HCT116 (cell line): ENCODE measurements around the gene GGT6. TPM values are rescaled to one million over a fixed set of nuclear protein-coding genes. Genes with fewer than 3 reads are reported as not detected.

Source experiments
- ATAC-seq: fragments of 200-7000 bp; cut with Tn5 transposase; 2 replicates; pipeline ENCODE4 v1.9.1; 2020; ENCODE audit warnings: mild to moderate bottlenecking, moderate library complexity
- BruUV-seq: library from RNA; stranded (reverse); fragments of 400-500 nt; replicated peaks from 2 replicates; lab custom pipeline; 2021; lab: Mats Ljungman, UMichigan
- CTCF ChIA-PET: fragments of 300-600 bp; sonication (Branson Sonifier 250); formaldehyde crosslinking; loops from one replicate; lab custom pipeline; 2021; ENCODE audit warnings: antibody characterized with exemption; lab: Charles Lee
- POLR2A ChIA-PET: fragments of 300-600, 350-600 bp; sonication (Branson Sonifier 250); formaldehyde crosslinking; loops from one replicate; lab custom pipeline; 2021; ENCODE audit warnings: antibody characterized with exemption; lab: Charles Lee
- RAD21 ChIA-PET, 2 experiments: fragments of 300-600 bp; sonication (Branson Sonifier 250); formaldehyde crosslinking; loops; one replicate each; lab custom pipeline; 2023; ENCODE audit warnings: low total read pairs in 2 of 2; ENCODE audit not compliant: uncharacterized antibody in 2 of 2, unreplicated experiment in 2 of 2, low non-redundant PET in 1 of 2; lab: Charles Lee
- DNase-seq: peaks from one replicate; pipeline ENCODE4 v3.0.0-alpha.2; 2010; ENCODE audit warnings: low read depth, low spot score
- H2AFZ ChIP-seq: fragments of 200-600 bp; shearing (Covaris generic), sonication (generic); 2 replicates; pipeline ENCODE4 v1.6.1; 2017; ENCODE audit warnings: low read depth, mixed run types, mixed read lengths, antibody characterized with exemption, low read length; ENCODE audit not compliant: poor library complexity, severe bottlenecking
- H3K27ac ChIP-seq: 2 replicates; pipeline ENCODE4 v1.5.1; 2012; ENCODE audit warnings: low read depth, low read length
- H3K27me3 ChIP-seq: fragments of 200-600 bp; sonication (generic); 2 replicates; pipeline ENCODE4 v1.6.1; 2016; ENCODE audit warnings: mixed run types, low read length, mixed read lengths; ENCODE audit not compliant: insufficient read depth
- H3K36me3 ChIP-seq, 2 experiments: fragments of 200-500 bp in 1 of 2; fragments of 200-600 bp in 1 of 2; sonication (Bioruptor generic) in 1 of 2; sonication (generic) in 1 of 2; 2 replicates each; pipeline versions ENCODE4 v1.5.1 to v1.6.1; 2014 to 2016; ENCODE audit warnings: low read length in 2 of 2, inconsistent platforms in 1 of 2, mixed read lengths in 1 of 2, mixed run types in 1 of 2; ENCODE audit not compliant: insufficient read depth in 2 of 2, control insufficient read depth in 1 of 2
- H3K4me1 ChIP-seq, 2 experiments: fragments of 200-600 bp in 1 of 2; sonication (generic) in 1 of 2; 2 replicates each; pipeline versions ENCODE4 v1.5.1 to v1.6.1; 2012 to 2017; ENCODE audit warnings: low read length in 2 of 2, inconsistent platforms in 1 of 2, mild to moderate bottlenecking in 1 of 2, mixed read lengths in 1 of 2, mixed run types in 1 of 2, moderate library complexity in 1 of 2; ENCODE audit not compliant: insufficient read depth in 2 of 2, control insufficient read depth in 1 of 2
- H3K4me2 ChIP-seq: fragments of 200-600 bp; sonication (generic); 2 replicates; pipeline ENCODE4 v1.6.1; 2017; ENCODE audit warnings: mixed run types, low read length, mixed read lengths
- H3K4me3 ChIP-seq, 2 experiments: fragments of 200-600 bp in 1 of 2; sonication (generic) in 1 of 2; replicated peaks in 1 of 2; 2 replicates each; pipeline ENCODE4 v1.5.1; 2011 to 2016; ENCODE audit warnings: low read length in 2 of 2, control low read depth in 1 of 2, low read depth in 1 of 2, mild to moderate bottlenecking in 1 of 2, mixed read lengths in 1 of 2, mixed run types in 1 of 2
- H3K79me2 ChIP-seq: fragments of 200-600 bp; sonication (generic); 2 replicates; pipeline ENCODE4 v1.6.1; 2017; ENCODE audit warnings: mild to moderate bottlenecking, mixed run types, low read length, moderate library complexity, mixed read lengths; ENCODE audit not compliant: insufficient read depth
- H3K9ac ChIP-seq: fragments of 200-600 bp; sonication (generic); 2 replicates; pipeline ENCODE4 v1.6.1; 2016; ENCODE audit warnings: low read length, mixed read lengths
- H3K9me2 ChIP-seq: fragments of 200-600 bp; sonication (generic), shearing (Covaris generic); 2 replicates; pipeline ENCODE4 v1.6.1; 2017; ENCODE audit warnings: mixed run types, mild to moderate bottlenecking, moderate library complexity; ENCODE audit not compliant: insufficient read depth
- H3K9me3 ChIP-seq, 2 experiments: fragments of 200-500 bp in 1 of 2; fragments of 200-600 bp in 1 of 2; sonication (Bioruptor generic) in 1 of 2; sonication (generic) in 1 of 2; 2 replicates each; pipeline ENCODE4 v1.6.1; 2014 to 2017; ENCODE audit warnings: low read length in 2 of 2, mixed read lengths in 2 of 2, inconsistent platforms in 1 of 2, low read depth in 1 of 2, mild to moderate bottlenecking in 1 of 2, mixed run types in 1 of 2, moderate library complexity in 1 of 2; ENCODE audit not compliant: control insufficient read depth in 1 of 2, insufficient read depth in 1 of 2
- H4K20me1 ChIP-seq: fragments of 200-600 bp; sonication (generic), shearing (Covaris generic); 2 replicates; pipeline ENCODE4 v1.6.1; 2017; ENCODE audit warnings: mixed run types, mild to moderate bottlenecking, moderate library complexity; ENCODE audit not compliant: insufficient read depth
- ELF1 ChIP-seq: IDR thresholded peaks from 2 replicates; pipeline ENCODE4 v1.6.1; 2012; ENCODE audit warnings: low read depth, borderline replicate concordance
- EZH2 ChIP-seq: fragments of 200-600 bp; sonication (generic); IDR thresholded peaks from 2 replicates; pipeline ENCODE4 v1.6.1; 2017; ENCODE audit warnings: antibody characterized with exemption, mixed run types
- EZH2phosphoT487 ChIP-seq: fragments of 200-600 bp; IDR thresholded peaks from 2 replicates; pipeline ENCODE4 v1.6.1; 2018; ENCODE audit warnings: antibody characterized with exemption, borderline replicate concordance
- JUND ChIP-seq: IDR thresholded peaks from 2 replicates; pipeline ENCODE4 v1.6.1; 2012
- MAX ChIP-seq: IDR thresholded peaks from 2 replicates; pipeline ENCODE4 v1.6.1; 2012
- POLR2A ChIP-seq: IDR thresholded peaks from 2 replicates; pipeline ENCODE4 v1.7.0; 2011; ENCODE audit warnings: borderline replicate concordance; ENCODE audit not compliant: insufficient read depth, insufficient read length; ENCODE audit errors: extremely low read depth
- POLR2AphosphoS5 ChIP-seq: IDR thresholded peaks from 2 replicates; pipeline ENCODE4 v1.6.1; 2011; ENCODE audit warnings: mild to moderate bottlenecking, low read depth, low read length, moderate library complexity
- TCF7L2 ChIP-seq: IDR thresholded peaks from 2 replicates; pipeline ENCODE4 v1.7.0; 2011; ENCODE audit warnings: borderline replicate concordance, inconsistent platforms; ENCODE audit not compliant: insufficient read depth, insufficient read length; ENCODE audit errors: extremely low read depth
- intact Hi-C: fragments of 100-400 bp; cut with micrococcal nuclease; formaldehyde crosslinking; loops from 2 replicates; pipeline ENCODE4 v1.10.0; 2022
- total RNA-seq: library from RNA; stranded (reverse); gene quantifications from one replicate; pipeline ENCODE4 v1.2.1, GENCODE V29; 2021; ENCODE audit not compliant: unreplicated experiment
- TF ChIP-seq, protein P1 (sequence below): IDR thresholded peaks from 2 replicates; pipeline ENCODE4 v1.6.1; 2012
- TF ChIP-seq, protein P2 (sequence below): IDR thresholded peaks from 2 replicates; pipeline ENCODE4 v1.6.1; 2012; ENCODE audit warnings: low read depth

GGT6 gene
- total RNA-seq, 1 experiment from 2014 or later, result 0.10 TPM

GRCh38 chr17:4533523-4534504 lies 26.6 kb downstream of the GGT6 start:
- DNase-seq (no peak), ATAC-seq (peak; percentile 46)
- Histone ChIP-seq H4K20me1 (no peaks in the 10 kb centered on the region; the same call in 1 of the 2 replicates), H3K79me2 (no peaks in the 10 kb centered on the region), H3K9ac (no peak overlapping the region), H3K27me3 (no peaks in the 10 kb centered on the region), H3K9me2 (no peaks in the 10 kb centered on the region), H3K27ac (peak overlapping the region; percentile 6; the same call in 1 of the 2 replicates), H2AFZ (no peak overlapping the region), H3K9me3 (no peaks in the 10 kb centered on the region)
- ChIA-PET POLR2A (no interaction called here), CTCF (interaction anchor here (1.1 kb wide), 1 partner anchor 113 kb away, joined by 3 read pairs; no protein-coding TSS in a partner anchor)
- BruUV-seq, result no TSS peak
- intact Hi-C loops, result loop anchor here (5.0 kb wide), 1 partner anchor 112 kb away; no protein-coding TSS in a partner anchor
- TF ChIP-seq POLR2AphosphoS5 (0 out of 2 replicates have a peak, but pooled peaks have one; percentile 14), POLR2A (peak; percentile 27), MAX (no peak)
- TF ChIP-seq, all 23 proteins: peak for 2
- peaks cover 8 to 19% of the 10 kb centered on the region in 2 experiments; a peak in 3 of 4 replicates for H3K4me1 ChIP-seq
- H3K4me3 ChIP-seq, result no peak overlapping the region
- H3K4me2 ChIP-seq, result peak overlapping the region; percentile 31
- RAD21 ChIA-PET, result interaction anchor here in 1 of 2 experiments (1.1 kb wide), 1 partner anchor 113 kb away, joined by 3 read pairs; no protein-coding TSS in a partner anchor
- peaks cover 2 to 9% of the 10 kb centered on the region in 2 experiments; a peak in 2 of 4 replicates for H3K36me3 ChIP-seq

DNA sequence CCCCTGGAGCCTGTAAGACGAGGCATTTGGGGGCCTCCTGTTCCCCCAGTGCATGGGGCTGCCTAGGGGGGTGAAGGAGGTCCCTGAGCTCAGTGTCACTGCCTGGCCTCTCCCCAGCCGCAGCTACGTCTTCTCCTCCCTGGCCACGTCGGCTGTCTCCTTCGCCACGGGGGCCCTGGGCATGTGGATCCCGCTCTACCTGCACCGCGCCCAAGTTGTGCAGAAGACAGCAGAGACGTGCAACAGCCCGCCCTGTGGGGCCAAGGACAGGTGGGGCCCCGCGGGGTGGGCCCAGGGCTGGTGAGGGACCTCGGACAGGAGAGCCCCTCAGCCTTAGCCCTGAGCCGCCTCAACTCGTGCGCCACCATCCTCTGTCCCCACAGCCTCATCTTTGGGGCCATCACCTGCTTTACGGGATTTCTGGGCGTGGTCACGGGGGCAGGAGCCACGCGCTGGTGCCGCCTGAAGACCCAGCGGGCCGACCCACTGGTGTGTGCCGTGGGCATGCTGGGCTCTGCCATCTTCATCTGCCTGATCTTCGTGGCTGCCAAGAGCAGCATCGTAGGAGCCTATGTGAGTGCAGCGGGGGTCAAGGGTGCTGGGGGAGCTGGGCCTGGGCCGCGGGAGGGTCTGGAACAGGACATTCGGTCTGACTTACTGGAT lies 27.4 kb downstream of the GGT6 start:
- H3K79me2 ChIP-seq, result no peaks in the 10 kb centered on the region
- peaks cover 0 to 1% of the 10 kb centered on the region in 2 experiments; a peak in 1 of 4 replicates for H3K36me3 ChIP-seq
- ChIA-PET POLR2A (no interaction called here), CTCF (no interaction called here), RAD21 (no interaction called here)
- no peak overlapping the region for H3K27ac ChIP-seq
- peaks cover 8 to 19% of the 10 kb centered on the region in 2 experiments; a peak in 3 of 4 replicates for H3K4me1 ChIP-seq
- no peak for ATAC-seq
- no peak overlapping the region for H3K9ac ChIP-seq
- H2AFZ ChIP-seq, result no peak overlapping the region
- no peaks in the 10 kb centered on the region for H3K9me3 ChIP-seq
- intact Hi-C loops, result loop anchor here (5.0 kb wide), 1 partner anchor 111 kb away; no protein-coding TSS in a partner anchor
- no peak for DNase-seq
- BruUV-seq, result no TSS peak
- H4K20me1 ChIP-seq, result no peaks in the 10 kb centered on the region
- H3K27me3 ChIP-seq, result no peaks in the 10 kb centered on the region
- H3K4me2 ChIP-seq, result no peak overlapping the region
- H3K9me2 ChIP-seq, result no peaks in the 10 kb centered on the region
- no peak overlapping the region for H3K4me3 ChIP-seq
- TF ChIP-seq EZH2 (no peak), TCF7L2 (no peak), EZH2phosphoT487 (no peak), JUND (no peak), ELF1 (no peak), POLR2AphosphoS5 (no peak)
- TF ChIP-seq, protein P1, sequence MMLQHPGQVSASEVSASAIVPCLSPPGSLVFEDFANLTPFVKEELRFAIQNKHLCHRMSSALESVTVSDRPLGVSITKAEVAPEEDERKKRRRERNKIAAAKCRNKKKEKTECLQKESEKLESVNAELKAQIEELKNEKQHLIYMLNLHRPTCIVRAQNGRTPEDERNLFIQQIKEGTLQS, result no peak
- TF ChIP-seq, protein P2, sequence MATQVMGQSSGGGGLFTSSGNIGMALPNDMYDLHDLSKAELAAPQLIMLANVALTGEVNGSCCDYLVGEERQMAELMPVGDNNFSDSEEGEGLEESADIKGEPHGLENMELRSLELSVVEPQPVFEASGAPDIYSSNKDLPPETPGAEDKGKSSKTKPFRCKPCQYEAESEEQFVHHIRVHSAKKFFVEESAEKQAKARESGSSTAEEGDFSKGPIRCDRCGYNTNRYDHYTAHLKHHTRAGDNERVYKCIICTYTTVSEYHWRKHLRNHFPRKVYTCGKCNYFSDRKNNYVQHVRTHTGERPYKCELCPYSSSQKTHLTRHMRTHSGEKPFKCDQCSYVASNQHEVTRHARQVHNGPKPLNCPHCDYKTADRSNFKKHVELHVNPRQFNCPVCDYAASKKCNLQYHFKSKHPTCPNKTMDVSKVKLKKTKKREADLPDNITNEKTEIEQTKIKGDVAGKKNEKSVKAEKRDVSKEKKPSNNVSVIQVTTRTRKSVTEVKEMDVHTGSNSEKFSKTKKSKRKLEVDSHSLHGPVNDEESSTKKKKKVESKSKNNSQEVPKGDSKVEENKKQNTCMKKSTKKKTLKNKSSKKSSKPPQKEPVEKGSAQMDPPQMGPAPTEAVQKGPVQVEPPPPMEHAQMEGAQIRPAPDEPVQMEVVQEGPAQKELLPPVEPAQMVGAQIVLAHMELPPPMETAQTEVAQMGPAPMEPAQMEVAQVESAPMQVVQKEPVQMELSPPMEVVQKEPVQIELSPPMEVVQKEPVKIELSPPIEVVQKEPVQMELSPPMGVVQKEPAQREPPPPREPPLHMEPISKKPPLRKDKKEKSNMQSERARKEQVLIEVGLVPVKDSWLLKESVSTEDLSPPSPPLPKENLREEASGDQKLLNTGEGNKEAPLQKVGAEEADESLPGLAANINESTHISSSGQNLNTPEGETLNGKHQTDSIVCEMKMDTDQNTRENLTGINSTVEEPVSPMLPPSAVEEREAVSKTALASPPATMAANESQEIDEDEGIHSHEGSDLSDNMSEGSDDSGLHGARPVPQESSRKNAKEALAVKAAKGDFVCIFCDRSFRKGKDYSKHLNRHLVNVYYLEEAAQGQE, result no peak
